Peyer's patch (tissue), 4 donors: ENCODE data around the gene TMEM43.
A peak's percentile ranks its signal among the peaks of the same experiment; 100 is the strongest.

Experiments used
- CTCF ChIP-seq, 6 experiments: fragments of 450-650 bp in 4 of 6; fragments of 200-600 bp in 2 of 6; sonication (generic) in 1 of 6; IDR thresholded peaks; one replicate each; pipeline ENCODE4 v1.5.1; 2017 to 2019; ENCODE audit warnings: antibody characterized with exemption in 6 of 6, mild to moderate bottlenecking in 3 of 6, moderate library complexity in 1 of 6
- POLR2A ChIP-seq, 2 donors: fragments of 450-650 bp; IDR thresholded peaks; one replicate each; pipeline ENCODE4 v1.5.1; 2017; ENCODE audit warnings: antibody characterized with exemption in 2 of 2, mild to moderate bottlenecking in 2 of 2, moderate library complexity in 2 of 2

- TF ChIP-seq CTCF (IDR thresholded peaks at IDR 0.05) (no peak), POLR2A (IDR thresholded peaks at IDR 0.05) (peak; percentile 16 to 61)
These were observed 553 bp downstream of the TMEM43 start for GRCh38 chr3:14125193-14126016.
